Stomach (tissue), 9 donors: Measurements from ENCODE around the gene AWAT2. TPM values are rescaled to one million over a fixed set of nuclear protein-coding genes. Genes with fewer than 3 reads are reported as not detected.

Experiments
- DNase-seq, 2 donors: peaks; one replicate each; pipeline versions ENCODE4 v3.0.0 to v3.0.0-alpha.2; 2013 to 2019
- H3K27ac ChIP-seq, 5 donors: fragments of 200-600 bp in 4 of 5; sonication (generic) in 4 of 5; one replicate each; pipeline ENCODE4 v1.5.1; 2013 to 2019; ENCODE audit warnings: mild to moderate bottlenecking in 1 of 5, moderate library complexity in 1 of 5
- H3K27me3 ChIP-seq, 3 donors: fragments of 200-600 bp; sonication (generic); one replicate each; pipeline ENCODE4 v1.5.1; 2017 to 2019; ENCODE audit warnings: mixed run types in 1 of 3
- H3K36me3 ChIP-seq, 4 donors: fragments of 200-600 bp; sonication (generic); 1 replicate in 3 of 4; 2 replicates in 1 of 4; pipeline ENCODE4 v1.5.1; 2016 to 2019
- H3K4me1 ChIP-seq, 4 donors: fragments of 200-600 bp; sonication (generic); one replicate each; pipeline ENCODE4 v1.5.1; 2016 to 2019
- H3K4me3 ChIP-seq, 4 donors: fragments of 200-600 bp; sonication (generic) in 3 of 4; one replicate each; pipeline ENCODE4 v1.5.1; 2016 to 2019; ENCODE audit warnings: mild to moderate bottlenecking in 1 of 4
- H3K9me3 ChIP-seq, 4 donors: fragments of 200-600 bp; sonication (generic); one replicate each; pipeline ENCODE4 v1.5.1; 2016 to 2019
- CTCF ChIP-seq, 7 experiments: fragments of 450-650 bp in 4 of 7; fragments of 200-600 bp in 3 of 7; sonication (generic) in 3 of 7; IDR thresholded peaks; one replicate each; pipeline ENCODE4 v1.5.1; 2016 to 2019; ENCODE audit warnings: antibody characterized with exemption in 7 of 7, control low read depth in 2 of 7, mild to moderate bottlenecking in 1 of 7
- EP300 ChIP-seq: sonication (generic); formaldehyde crosslinking; IDR thresholded peaks from one replicate; pipeline ENCODE4 v1.6.1; 2017; ENCODE audit warnings: antibody characterized with exemption
- POLR2A ChIP-seq, 4 donors: fragments of 450-650 bp; IDR thresholded peaks; one replicate each; pipeline ENCODE4 v1.6.1; 2016; ENCODE audit warnings: antibody characterized with exemption in 4 of 4, control low read depth in 2 of 4, mild to moderate bottlenecking in 1 of 4, moderate library complexity in 1 of 4
- POLR2AphosphoS5 ChIP-seq, 3 donors: sonication (generic); formaldehyde crosslinking; IDR thresholded peaks; one replicate each; pipeline ENCODE4 v1.6.1; 2016; ENCODE audit warnings: antibody characterized with exemption in 3 of 3
- WGBS, 5 donors: extraction: QIAGEN DNeasy Blood & Tissue Kit in 3 of 5; methylation state at CpG; one replicate each; pipeline versions ENCODE4 v1.1.5 to v1.1.7; 2013 to 2018; 5-methylcytosine and 5-hydroxymethylcytosine counted together
- intact Hi-C: fragments of 100-400 bp; cut with DNase I; formaldehyde crosslinking; loops from one replicate; pipeline ENCODE4 v1.15.1; 2023; ENCODE audit warnings: low total_unique reads
- polyA plus RNA-seq, 3 donors: library from polyadenylated mRNA; stranded (reverse); fragments of 200-250 nt; gene quantifications; one replicate each; pipeline ENCODE4 v1.2.3, GENCODE V29; 2013
- total RNA-seq, 5 donors: library from RNA; depleted of rRNA; stranded (reverse); fragments of >200 nt; gene quantifications; one replicate each; pipeline versions ENCODE4 v1.1.0 to v1.2.3, GENCODE V29; 2014 to 2016
- donor health status: healthy with polysubstance abuse.
- donor health status: Bipolar disorder and iron deficiency.
- donor health status: healthy.

The AWAT2 gene
- total and polyA plus RNA-seq, 8 donors: not detected

- DNase-seq: no peak
- intact Hi-C loops: no loop called here
- no peak overlapping the region for H3K27ac ChIP-seq
These were observed 2.8 kb downstream of the AWAT2 start for GRCh38 chrX:70046978-70047377.

GRCh38 chrX:70044541-70045245 lies 5.0 kb downstream of the AWAT2 start:
- no peak overlapping the region for H3K27ac ChIP-seq
- intact Hi-C loops: no loop called here
- 67 to 89% (median 79%) methylated on average over 4 of the region's 4 CpGs for WGBS, 5 donors
- H3K4me3 ChIP-seq: no peak overlapping the region
- no peak for TF ChIP-seq POLR2A (IDR thresholded peaks at IDR 0.05)
- no peak for TF ChIP-seq CTCF (IDR thresholded peaks at IDR 0.05)
- no peak for TF ChIP-seq POLR2AphosphoS5 (IDR thresholded peaks at IDR 0.05)
- no peak for TF ChIP-seq EP300
- no peaks in the 10 kb centered on the region for H3K36me3 ChIP-seq
- no peaks in the 10 kb centered on the region for H3K4me1 ChIP-seq
- DNase-seq: no peak
- peaks cover 0 to 7% (median 0%) of the 10 kb centered on the region in 4 donors for H3K9me3 ChIP-seq
- H3K27me3 ChIP-seq: no peaks in the 10 kb centered on the region

More at GRCh38 chrX:70046978-70047377, 2.8 kb downstream of the AWAT2 start:
- Histone ChIP-seq H3K9me3 (peaks cover 0 to 7% (median 0%) of the 10 kb centered on the region in 4 donors), H3K4me3 (no peak overlapping the region), H3K27me3 (no peaks in the 10 kb centered on the region), H3K36me3 (no peaks in the 10 kb centered on the region), H3K4me1 (no peaks in the 10 kb centered on the region)
- TF ChIP-seq EP300 (no peak), POLR2AphosphoS5 (IDR thresholded peaks at IDR 0.05) (no peak), CTCF (IDR thresholded peaks at IDR 0.05) (no peak), POLR2A (IDR thresholded peaks at IDR 0.05) (no peak)

GRCh38 chrX:70043685-70044084 lies 6.1 kb downstream of the AWAT2 start:
- H3K27me3 ChIP-seq: no peaks in the 10 kb centered on the region
- intact Hi-C loops: no loop called here
- H3K4me3 ChIP-seq: no peak overlapping the region
- no peak for DNase-seq
- H3K9me3 ChIP-seq: peaks cover 0 to 7% (median 0%) of the 10 kb centered on the region in 4 donors
- no peaks in the 10 kb centered on the region for H3K4me1 ChIP-seq
- no peaks in the 10 kb centered on the region for H3K36me3 ChIP-seq
- no peak for TF ChIP-seq CTCF (IDR thresholded peaks at IDR 0.05)
- TF ChIP-seq POLR2AphosphoS5 (IDR thresholded peaks at IDR 0.05): no peak
- TF ChIP-seq EP300: no peak
- TF ChIP-seq POLR2A (IDR thresholded peaks at IDR 0.05): no peak
- no peak overlapping the region for H3K27ac ChIP-seq
- 84 to 96% (median 89%) methylated on average over 8 to 9 of the region's 9 CpGs for WGBS, 5 donors

GRCh38 chrX:70042399-70043371 lies 7.1 kb downstream of the AWAT2 start:
- H3K27ac ChIP-seq: no peak overlapping the region
- no peak for TF ChIP-seq EP300
- 66 to 75% (median 67%) methylated on average over 9 to 11 of the region's 11 CpGs for WGBS, 5 donors
- no peaks in the 10 kb centered on the region for H3K36me3 ChIP-seq
- no peaks in the 10 kb centered on the region for H3K4me1 ChIP-seq
- no peak overlapping the region for H3K4me3 ChIP-seq
- intact Hi-C loops: no loop called here
- peaks cover 0 to 7% (median 0%) of the 10 kb centered on the region in 4 donors for H3K9me3 ChIP-seq
- no peaks in the 10 kb centered on the region for H3K27me3 ChIP-seq
- DNase-seq: peak; percentile 35 to 62
